ENCODE results near the gene CCDC136.

Gene CCDC136

DNA sequence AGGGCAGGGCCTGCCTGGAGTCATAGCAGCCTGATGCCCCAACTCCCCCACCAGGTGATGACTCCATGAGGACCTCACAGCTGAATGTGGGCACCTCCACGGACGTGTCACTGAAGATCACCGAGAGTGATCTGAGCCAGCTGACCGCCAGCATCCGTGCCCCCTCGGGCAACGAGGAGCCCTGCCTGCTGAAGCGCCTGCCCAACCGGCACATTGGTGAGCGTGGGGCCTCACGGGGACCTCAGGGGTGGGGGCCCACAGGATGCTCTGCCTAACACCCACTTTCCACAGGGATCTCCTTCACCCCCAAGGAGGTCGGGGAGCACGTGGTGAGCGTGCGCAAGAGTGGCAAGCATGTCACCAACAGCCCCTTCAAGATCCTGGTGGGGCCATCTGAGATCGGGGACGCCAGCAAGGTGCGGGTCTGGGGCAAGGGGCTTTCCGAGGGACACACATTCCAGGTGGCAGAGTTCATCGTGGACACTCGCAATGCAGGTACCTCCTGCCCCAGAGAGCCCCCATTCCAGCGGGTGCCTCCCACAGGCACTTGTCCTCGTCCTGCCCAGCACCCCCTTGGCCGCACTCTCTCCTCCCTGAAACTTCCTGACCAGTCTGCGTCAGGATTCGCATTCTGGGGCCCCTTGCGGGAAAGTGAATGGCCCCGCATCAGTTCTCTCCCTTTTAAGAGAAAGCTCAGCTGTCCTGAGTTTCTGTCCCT is 60.9 kb downstream of the CCDC136 start:
- no peak for DNase-seq (ENCODE audit: low spot score)
- TF ChIP-seq, protein P1, sequence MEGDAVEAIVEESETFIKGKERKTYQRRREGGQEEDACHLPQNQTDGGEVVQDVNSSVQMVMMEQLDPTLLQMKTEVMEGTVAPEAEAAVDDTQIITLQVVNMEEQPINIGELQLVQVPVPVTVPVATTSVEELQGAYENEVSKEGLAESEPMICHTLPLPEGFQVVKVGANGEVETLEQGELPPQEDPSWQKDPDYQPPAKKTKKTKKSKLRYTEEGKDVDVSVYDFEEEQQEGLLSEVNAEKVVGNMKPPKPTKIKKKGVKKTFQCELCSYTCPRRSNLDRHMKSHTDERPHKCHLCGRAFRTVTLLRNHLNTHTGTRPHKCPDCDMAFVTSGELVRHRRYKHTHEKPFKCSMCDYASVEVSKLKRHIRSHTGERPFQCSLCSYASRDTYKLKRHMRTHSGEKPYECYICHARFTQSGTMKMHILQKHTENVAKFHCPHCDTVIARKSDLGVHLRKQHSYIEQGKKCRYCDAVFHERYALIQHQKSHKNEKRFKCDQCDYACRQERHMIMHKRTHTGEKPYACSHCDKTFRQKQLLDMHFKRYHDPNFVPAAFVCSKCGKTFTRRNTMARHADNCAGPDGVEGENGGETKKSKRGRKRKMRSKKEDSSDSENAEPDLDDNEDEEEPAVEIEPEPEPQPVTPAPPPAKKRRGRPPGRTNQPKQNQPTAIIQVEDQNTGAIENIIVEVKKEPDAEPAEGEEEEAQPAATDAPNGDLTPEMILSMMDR (IDR thresholded peaks at IDR 0.05; ENCODE audit: extremely low read depth, missing control alignments), result no peak

- TF ChIP-seq, protein P1 (IDR thresholded peaks at IDR 0.05; ENCODE audit: extremely low read depth, missing control alignments), result no peak
- no peak for DNase-seq (ENCODE audit: low spot score)
Observed at GRCh38 chr7:128853799-128854198, 62.0 kb downstream of the CCDC136 start.

DNA sequence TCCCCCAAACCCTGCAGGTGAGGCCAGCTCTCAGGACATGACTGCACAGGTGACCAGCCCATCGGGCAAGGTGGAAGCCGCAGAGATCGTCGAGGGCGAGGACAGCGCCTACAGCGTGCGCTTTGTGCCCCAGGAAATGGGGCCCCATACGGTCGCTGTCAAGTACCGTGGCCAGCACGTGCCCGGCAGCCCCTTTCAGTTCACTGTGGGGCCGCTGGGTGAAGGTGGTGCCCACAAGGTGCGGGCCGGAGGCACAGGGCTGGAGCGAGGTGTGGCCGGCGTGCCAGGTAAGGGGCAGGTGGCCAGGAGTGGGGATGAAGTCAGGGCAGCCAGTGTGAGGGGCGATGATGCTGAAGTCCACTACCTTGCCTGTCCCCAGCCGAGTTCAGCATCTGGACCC is 62.6 kb downstream of the CCDC136 start:
- TF ChIP-seq, protein P1 (IDR thresholded peaks at IDR 0.05; ENCODE audit: extremely low read depth, missing control alignments), result no peak
- no peak for DNase-seq (ENCODE audit: low spot score)

- TF ChIP-seq, protein P1 (IDR thresholded peaks at IDR 0.05; ENCODE audit: extremely low read depth, missing control alignments), result no peak
- DNase-seq (ENCODE audit: low spot score), result no peak
Observed at GRCh38 chr7:128855559-128855958, 63.8 kb downstream of the CCDC136 start.

- TF ChIP-seq, protein P1 (IDR thresholded peaks at IDR 0.05; ENCODE audit: extremely low read depth, missing control alignments), result no peak
- no peak for DNase-seq (ENCODE audit: low spot score)
Observed at GRCh38 chr7:128856001-128856718, 64.4 kb downstream of the CCDC136 start.

GRCh38 chr7:128858380-128859231 is 66.8 kb downstream of the CCDC136 start:
- DNase-seq (ENCODE audit: low spot score), result no peak
- TF ChIP-seq, protein P1 (IDR thresholded peaks at IDR 0.05; ENCODE audit: extremely low read depth, missing control alignments), result no peak

All from GM20000 (cell line).